MM.1S (cell line): ENCODE results near the gene TGFB2.

Experiments used
- CTCF ChIP-seq: fragments of 300-600 bp; sonication (generic); IDR thresholded peaks from 2 replicates; pipeline ENCODE4 v1.5.1; 2016; ENCODE audit warnings: antibody characterized with exemption, low read length, mixed read lengths
- EZH2 ChIP-seq: fragments of 300-600 bp; sonication (generic); optimal IDR thresholded peaks from 2 replicates; pipeline ENCODE3; 2017; ENCODE audit warnings: low read depth, mild to moderate bottlenecking, antibody characterized with exemption, low read length, mixed read lengths

DNA sequence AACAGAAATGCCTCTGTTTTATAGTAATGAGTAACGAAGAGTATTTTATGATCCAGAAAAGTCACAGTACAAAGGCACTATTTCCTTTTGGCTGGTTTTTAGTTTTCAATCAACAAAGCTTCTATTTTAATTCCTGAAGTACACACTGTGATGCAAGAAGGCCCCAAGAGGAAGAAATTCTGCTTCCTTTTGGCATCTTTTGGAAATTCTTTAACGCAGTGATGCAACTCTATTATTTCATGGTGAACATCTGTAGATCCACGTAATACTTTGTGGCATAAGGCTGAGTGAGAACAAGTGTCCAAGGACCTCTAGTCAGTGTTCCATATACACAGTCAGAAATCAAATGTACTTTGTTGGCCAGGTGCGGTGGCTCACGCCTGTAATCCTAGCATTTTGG is 137.5 kb downstream of the TGFB2 start:
- TF ChIP-seq CTCF (no peak), EZH2 (no peak)
